ENCODE results near the gene GRID1. TPM values are rescaled to one million over a fixed set of nuclear protein-coding genes. Genes with fewer than 3 reads are reported as not detected.

The GRID1 gene
- total RNA-seq, 3 donors from 2014 or later: 0.61 to 1.9 (median 0.87) TPM

- Histone ChIP-seq H3K4me3 (no peak overlapping the region), H3K9me3 (no peaks in the 10 kb centered on the region), H3K4me1 (ENCODE audit: low read depth) (peaks cover 8% of the 10 kb centered on the region), H3K36me3 (ENCODE audit: low read depth) (no peaks in the 10 kb centered on the region)
- TF ChIP-seq, protein P1, sequence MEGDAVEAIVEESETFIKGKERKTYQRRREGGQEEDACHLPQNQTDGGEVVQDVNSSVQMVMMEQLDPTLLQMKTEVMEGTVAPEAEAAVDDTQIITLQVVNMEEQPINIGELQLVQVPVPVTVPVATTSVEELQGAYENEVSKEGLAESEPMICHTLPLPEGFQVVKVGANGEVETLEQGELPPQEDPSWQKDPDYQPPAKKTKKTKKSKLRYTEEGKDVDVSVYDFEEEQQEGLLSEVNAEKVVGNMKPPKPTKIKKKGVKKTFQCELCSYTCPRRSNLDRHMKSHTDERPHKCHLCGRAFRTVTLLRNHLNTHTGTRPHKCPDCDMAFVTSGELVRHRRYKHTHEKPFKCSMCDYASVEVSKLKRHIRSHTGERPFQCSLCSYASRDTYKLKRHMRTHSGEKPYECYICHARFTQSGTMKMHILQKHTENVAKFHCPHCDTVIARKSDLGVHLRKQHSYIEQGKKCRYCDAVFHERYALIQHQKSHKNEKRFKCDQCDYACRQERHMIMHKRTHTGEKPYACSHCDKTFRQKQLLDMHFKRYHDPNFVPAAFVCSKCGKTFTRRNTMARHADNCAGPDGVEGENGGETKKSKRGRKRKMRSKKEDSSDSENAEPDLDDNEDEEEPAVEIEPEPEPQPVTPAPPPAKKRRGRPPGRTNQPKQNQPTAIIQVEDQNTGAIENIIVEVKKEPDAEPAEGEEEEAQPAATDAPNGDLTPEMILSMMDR (IDR thresholded peaks at IDR 0.05): no peak
- intact Hi-C loops (cut with DNase I, micrococcal nuclease): no loop called here
- peak; percentile 63 for ATAC-seq
- DNase-seq: peak in 1 of 3 donors; percentile 9
These were observed 708.1 kb downstream of the GRID1 start for GRCh38 chr10:85658518-85658917.

GRCh38 chr10:85657476-85658113 is 709.0 kb downstream of the GRID1 start:
- Histone ChIP-seq H3K4me3 (no peak overlapping the region), H3K4me1 (ENCODE audit: low read depth) (peaks cover 8% of the 10 kb centered on the region), H3K36me3 (ENCODE audit: low read depth) (no peaks in the 10 kb centered on the region), H3K9me3 (no peaks in the 10 kb centered on the region)
- no peak for ATAC-seq
- intact Hi-C loops (cut with DNase I, micrococcal nuclease): no loop called here
- TF ChIP-seq, protein P1 (IDR thresholded peaks at IDR 0.05): no peak
- DNase-seq: no peak

DNA sequence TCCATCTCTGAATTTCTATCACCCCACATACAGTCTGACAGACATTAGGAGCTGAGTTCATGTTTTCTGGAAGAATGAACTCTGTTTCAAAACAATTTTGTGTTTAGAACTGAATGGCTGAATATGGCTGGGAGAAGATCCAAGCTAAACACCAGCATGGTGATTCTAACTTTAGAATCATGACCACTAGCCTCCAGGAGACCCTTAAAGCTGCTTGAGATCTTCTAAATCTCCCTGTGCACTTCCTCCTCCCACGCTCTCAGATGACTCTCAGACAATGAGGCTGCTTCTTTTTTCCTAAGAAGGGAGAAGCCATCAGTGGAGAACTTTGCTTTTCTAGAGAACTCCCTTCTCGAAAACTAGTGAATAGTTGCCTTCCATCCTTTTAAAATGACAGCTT is 711.2 kb downstream of the GRID1 start:
- no peaks in the 10 kb centered on the region for H3K9me3 ChIP-seq
- H3K4me1 ChIP-seq (ENCODE audit: low read depth): peaks cover 8% of the 10 kb centered on the region
- intact Hi-C loops (cut with DNase I, micrococcal nuclease): no loop called here
- no peak overlapping the region for H3K4me3 ChIP-seq
- ATAC-seq (no peak), DNase-seq (no peak)
- no peaks in the 10 kb centered on the region for H3K36me3 ChIP-seq (ENCODE audit: low read depth)
- TF ChIP-seq, protein P1 (IDR thresholded peaks at IDR 0.05): no peak

- intact Hi-C loops (cut with DNase I, micrococcal nuclease): no loop called here
- Histone ChIP-seq H3K9me3 (no peaks in the 10 kb centered on the region), H3K4me1 (ENCODE audit: low read depth) (no peaks in the 10 kb centered on the region), H3K4me3 (no peak overlapping the region), H3K36me3 (ENCODE audit: low read depth) (no peaks in the 10 kb centered on the region)
- ATAC-seq (no peak), DNase-seq (no peak)
- TF ChIP-seq, protein P1 (IDR thresholded peaks at IDR 0.05): no peak
These were observed 715.1 kb downstream of the GRID1 start for GRCh38 chr10:85651497-85651882.

DNA sequence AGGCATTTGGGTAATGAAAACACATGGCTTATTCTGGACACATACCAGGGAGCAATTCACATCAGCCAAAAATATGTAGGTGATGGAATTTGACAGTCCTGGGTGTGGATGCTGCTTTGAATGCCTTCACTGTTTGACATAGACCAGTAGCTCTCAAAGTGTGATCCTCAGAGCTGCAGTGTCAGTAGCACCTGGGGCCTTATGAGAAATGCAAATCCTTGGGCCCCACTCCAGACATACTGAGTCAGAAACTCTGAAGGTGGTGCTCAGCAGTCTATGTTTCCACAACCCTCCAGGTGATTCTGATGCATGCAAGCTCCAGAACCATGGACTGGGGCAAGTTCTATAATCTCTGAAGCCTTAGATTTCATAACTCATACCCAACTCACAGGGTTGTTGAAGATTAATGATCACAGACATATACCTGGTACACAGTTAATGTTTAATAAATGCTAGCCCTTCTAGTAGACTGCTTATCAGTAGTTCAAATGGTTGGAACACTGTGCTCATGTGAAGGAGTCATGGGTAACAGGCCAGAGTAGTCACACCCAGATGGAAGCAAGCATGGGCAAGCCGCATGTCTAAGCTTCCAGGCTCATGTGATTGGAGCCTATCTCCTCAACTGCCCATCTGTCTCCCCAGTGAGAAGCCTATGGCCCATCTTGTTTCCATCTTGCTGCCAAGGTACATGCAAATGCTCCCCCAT is 715.7 kb downstream of the GRID1 start:
- Histone ChIP-seq H3K36me3 (ENCODE audit: low read depth) (no peaks in the 10 kb centered on the region), H3K4me3 (no peak overlapping the region), H3K4me1 (ENCODE audit: low read depth) (no peaks in the 10 kb centered on the region), H3K9me3 (no peaks in the 10 kb centered on the region)
- DNase-seq (no peak), ATAC-seq (no peak)
- intact Hi-C loops (cut with DNase I, micrococcal nuclease): no loop called here
- TF ChIP-seq, protein P1 (IDR thresholded peaks at IDR 0.05): no peak
